ENCODE results near the gene OPRL1. TPM values are rescaled to one million over a fixed set of nuclear protein-coding genes. Genes with fewer than 3 reads are reported as not detected.

Gene OPRL1
- total RNA-seq, 1 experiment from 2014 or later = 0.59 TPM

GRCh38 chr20:64100566-64100888, 20.6 kb downstream of the OPRL1 start:
- Histone ChIP-seq H3K9me3 (no peaks in the 10 kb centered on the region), H3K4me1 (peaks cover 3% of the 10 kb centered on the region; the same call in 1 of the 2 replicates), H3K36me3 (ENCODE audit: control insufficient read depth, insufficient read depth, low read length) (no peaks in the 10 kb centered on the region), H3K4me3 (ENCODE audit: low read depth, low read length) (no peak overlapping the region), H3K27me3 (replicated peaks; ENCODE audit: control insufficient read depth, insufficient read depth, low read length) (peaks cover 4% of the 10 kb centered on the region; the same call in 1 of the 2 replicates)
- no peak for DNase-seq
- no peaks in the 10 kb centered on the region for H3K36me3 Mint-ChIP-seq (ENCODE audit: insufficient read depth, unreplicated experiment)
- no peak overlapping the region for H3K4me3 Mint-ChIP-seq (ENCODE audit: unreplicated experiment)
- TF ChIP-seq, protein P1, sequence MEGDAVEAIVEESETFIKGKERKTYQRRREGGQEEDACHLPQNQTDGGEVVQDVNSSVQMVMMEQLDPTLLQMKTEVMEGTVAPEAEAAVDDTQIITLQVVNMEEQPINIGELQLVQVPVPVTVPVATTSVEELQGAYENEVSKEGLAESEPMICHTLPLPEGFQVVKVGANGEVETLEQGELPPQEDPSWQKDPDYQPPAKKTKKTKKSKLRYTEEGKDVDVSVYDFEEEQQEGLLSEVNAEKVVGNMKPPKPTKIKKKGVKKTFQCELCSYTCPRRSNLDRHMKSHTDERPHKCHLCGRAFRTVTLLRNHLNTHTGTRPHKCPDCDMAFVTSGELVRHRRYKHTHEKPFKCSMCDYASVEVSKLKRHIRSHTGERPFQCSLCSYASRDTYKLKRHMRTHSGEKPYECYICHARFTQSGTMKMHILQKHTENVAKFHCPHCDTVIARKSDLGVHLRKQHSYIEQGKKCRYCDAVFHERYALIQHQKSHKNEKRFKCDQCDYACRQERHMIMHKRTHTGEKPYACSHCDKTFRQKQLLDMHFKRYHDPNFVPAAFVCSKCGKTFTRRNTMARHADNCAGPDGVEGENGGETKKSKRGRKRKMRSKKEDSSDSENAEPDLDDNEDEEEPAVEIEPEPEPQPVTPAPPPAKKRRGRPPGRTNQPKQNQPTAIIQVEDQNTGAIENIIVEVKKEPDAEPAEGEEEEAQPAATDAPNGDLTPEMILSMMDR (IDR thresholded peaks at IDR 0.05; ENCODE audit: insufficient read depth in 1 of 2, low read depth in 1 of 2, low read length in 1 of 2, severe bottlenecking in 1 of 2, unreplicated experiment in 1 of 2) = no peak
- POLR2A ChIA-PET = no interaction called here
- no peak overlapping the region for H3K27ac Mint-ChIP-seq (ENCODE audit: unreplicated experiment)
- BruUV-seq (replicated peaks) = no TSS peak
- H3K9me3 Mint-ChIP-seq (ENCODE audit: unreplicated experiment) = peaks cover 14% of the 10 kb centered on the region
- H3K4me1 Mint-ChIP-seq (ENCODE audit: low read depth, unreplicated experiment) = no peaks in the 10 kb centered on the region
- intact Hi-C loops (cut with micrococcal nuclease; ENCODE audit: unreplicated experiment) = no loop called here
- peaks cover 12% of the 10 kb centered on the region for H3K27me3 Mint-ChIP-seq (ENCODE audit: insufficient read depth, unreplicated experiment)
- CTCF ChIA-PET = no interaction called here

DNA sequence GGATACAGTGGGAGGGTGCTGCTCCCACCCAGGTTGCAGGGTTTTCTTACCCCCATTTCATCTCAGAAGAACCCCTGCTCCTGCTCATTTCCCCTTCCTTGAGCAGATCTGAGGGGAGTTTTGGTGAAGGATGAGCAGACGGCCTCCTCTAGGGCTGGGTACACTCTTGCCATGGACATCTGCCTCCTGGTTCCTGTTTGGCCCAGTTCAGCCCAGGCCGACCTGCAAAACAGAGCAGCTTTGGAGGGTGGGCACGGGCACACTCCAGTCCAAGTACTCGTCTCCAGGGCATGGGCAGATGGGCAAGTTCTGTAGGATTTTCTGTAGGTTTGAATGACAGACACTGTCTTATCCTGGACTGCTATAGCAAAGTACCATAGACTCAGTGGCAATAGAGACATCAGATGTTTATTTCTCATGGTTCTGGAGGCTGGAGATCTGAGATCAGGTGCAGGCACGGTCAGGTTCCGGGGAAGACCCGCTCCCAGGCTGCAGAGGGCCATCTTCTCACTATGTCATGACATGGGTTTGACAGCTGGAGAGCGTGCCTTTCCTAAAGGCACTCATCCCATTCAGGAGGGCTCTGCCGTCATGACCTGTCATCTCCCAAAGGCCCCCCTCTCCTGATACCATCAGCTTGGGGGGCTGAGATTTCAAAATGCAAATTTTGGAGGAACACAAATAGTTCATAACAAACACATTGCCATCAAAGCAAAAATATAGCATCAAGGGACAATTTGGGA, 21.2 kb downstream of the OPRL1 start:
- peaks cover 18% of the 10 kb centered on the region for H3K27me3 Mint-ChIP-seq (ENCODE audit: insufficient read depth, unreplicated experiment)
- no peak for DNase-seq
- Histone ChIP-seq H3K27me3 (replicated peaks; ENCODE audit: control insufficient read depth, insufficient read depth, low read length) (peaks cover 4% of the 10 kb centered on the region; the same call in 1 of the 2 replicates), H3K4me3 (ENCODE audit: low read depth, low read length) (no peak overlapping the region), H3K4me1 (peaks cover 3% of the 10 kb centered on the region; the same call in 1 of the 2 replicates), H3K9me3 (no peaks in the 10 kb centered on the region; the same call in 1 of the 2 replicates), H3K36me3 (ENCODE audit: control insufficient read depth, insufficient read depth, low read length) (no peaks in the 10 kb centered on the region)
- CTCF ChIA-PET = interaction anchor here (1.3 to 2.5 kb wide), 4 partner anchors 12 to 63 kb away, joined by 4 to 17 read pairs (median 10); no protein-coding TSS in a partner anchor
- no peaks in the 10 kb centered on the region for H3K4me1 Mint-ChIP-seq (ENCODE audit: low read depth, unreplicated experiment)
- H3K4me3 Mint-ChIP-seq (ENCODE audit: unreplicated experiment) = peak overlapping the region; percentile 77
- BruUV-seq (replicated peaks) = no TSS peak
- TF ChIP-seq, protein P1 (IDR thresholded peaks at IDR 0.05; ENCODE audit: insufficient read depth in 1 of 2, low read depth in 1 of 2, low read length in 1 of 2, severe bottlenecking in 1 of 2, unreplicated experiment in 1 of 2) = no peak
- intact Hi-C loops (cut with micrococcal nuclease; ENCODE audit: unreplicated experiment) = no loop called here
- POLR2A ChIA-PET = no interaction called here
- no peaks in the 10 kb centered on the region for H3K36me3 Mint-ChIP-seq (ENCODE audit: insufficient read depth, unreplicated experiment)
- peaks cover 13% of the 10 kb centered on the region for H3K9me3 Mint-ChIP-seq (ENCODE audit: unreplicated experiment)
- no peak overlapping the region for H3K27ac Mint-ChIP-seq (ENCODE audit: unreplicated experiment)

GRCh38 chr20:64101731-64102621, 22.1 kb downstream of the OPRL1 start:
- H3K27me3 Mint-ChIP-seq (ENCODE audit: insufficient read depth, unreplicated experiment) = peaks cover 23% of the 10 kb centered on the region
- peak overlapping the region; percentile 52 for H3K4me3 ChIP-seq (ENCODE audit: low read depth, low read length)
- intact Hi-C loops (cut with micrococcal nuclease; ENCODE audit: unreplicated experiment) = loop anchor here (1.0 kb wide), 1 partner anchor 18 kb away; no protein-coding TSS in a partner anchor
- peaks cover 3% of the 10 kb centered on the region; the same call in 1 of the 2 replicates for H3K4me1 ChIP-seq
- CTCF ChIA-PET = interaction anchor here (0.6 to 2.5 kb wide), 33 partner anchors 9 to 1880 kb away, joined by 3 to 17 read pairs (median 4); partner anchors contain the start of genes LKAAEAR1, OPRL1, PRPF6 and RGS19
- POLR2A ChIA-PET = interaction anchor here (0.6 to 0.7 kb wide), 3 partner anchors 22 to 222 kb away, joined by 4 read pairs; partner anchors contain the start of gene OPRL1
- no peaks in the 10 kb centered on the region for H3K36me3 ChIP-seq (ENCODE audit: control insufficient read depth, insufficient read depth, low read length)
- H3K27ac Mint-ChIP-seq (ENCODE audit: unreplicated experiment) = no peak overlapping the region
- TF ChIP-seq, protein P1 (IDR thresholded peaks at IDR 0.05; ENCODE audit: insufficient read depth in 1 of 2, low read depth in 1 of 2, low read length in 1 of 2, severe bottlenecking in 1 of 2, unreplicated experiment in 1 of 2) = peak; percentile 96 to 99
- no peaks in the 10 kb centered on the region; the same call in 1 of the 2 replicates for H3K9me3 ChIP-seq
- H3K27me3 ChIP-seq (replicated peaks; ENCODE audit: control insufficient read depth, insufficient read depth, low read length) = peaks cover 4% of the 10 kb centered on the region; the same call in 1 of the 2 replicates
- H3K4me1 Mint-ChIP-seq (ENCODE audit: low read depth, unreplicated experiment) = no peaks in the 10 kb centered on the region
- peak; percentile 69 to 91 for DNase-seq
- BruUV-seq (replicated peaks) = no TSS peak
- H3K4me3 Mint-ChIP-seq (ENCODE audit: unreplicated experiment) = peak overlapping the region; percentile 77
- H3K9me3 Mint-ChIP-seq (ENCODE audit: unreplicated experiment) = peaks cover 4% of the 10 kb centered on the region
- H3K36me3 Mint-ChIP-seq (ENCODE audit: insufficient read depth, unreplicated experiment) = no peaks in the 10 kb centered on the region

All from Caco-2 (cell line).